HepG2 (cell line): ENCODE data around the gene TRIM3. TPM values are rescaled to one million over a fixed set of nuclear protein-coding genes. Genes with fewer than 3 reads are reported as not detected.

Experiments used
- IKZF4 ChIP-seq: sonication (generic); formaldehyde crosslinking; IDR thresholded peaks from 2 replicates; pipeline ENCODE4 v1.5.1; 2020; ENCODE audit warnings: borderline replicate concordance, mild to moderate bottlenecking, low read depth, missing genetic modification reagents; ENCODE audit errors: not compliant biosample characterization
- ISX ChIP-seq: sonication (generic); formaldehyde crosslinking; conservative IDR thresholded peaks from 2 replicates; pipeline ENCODE4 v1.5.0; 2020; ENCODE audit warnings: missing genetic modification reagents
- KDM2A ChIP-seq: sonication (generic); formaldehyde crosslinking; IDR thresholded peaks from 2 replicates; pipeline ENCODE4 v1.4.0; 2020; ENCODE audit warnings: low read depth, missing genetic modification reagents, borderline replicate concordance
- KDM5B ChIP-seq: sonication (generic); formaldehyde crosslinking; IDR thresholded peaks from 2 replicates; pipeline ENCODE4 v1.4.0; 2020; ENCODE audit warnings: missing genetic modification reagents, mild to moderate bottlenecking, borderline replicate concordance
- MTA1 ChIP-seq: sonication (generic); formaldehyde crosslinking; IDR thresholded peaks from 2 replicates; pipeline ENCODE4 v1.4.0; 2020; ENCODE audit warnings: missing genetic modification reagents, mild to moderate bottlenecking, borderline replicate concordance
- MTERF4 ChIP-seq: sonication (generic); formaldehyde crosslinking; IDR thresholded peaks from 2 replicates; pipeline ENCODE4 v1.8.0; 2023; ENCODE audit warnings: mild to moderate bottlenecking, missing genetic modification reagents
- PAWR ChIP-seq: sonication (generic); formaldehyde crosslinking; IDR thresholded peaks from 2 replicates; pipeline ENCODE4 v1.4.0; 2020; ENCODE audit warnings: missing genetic modification reagents, mild to moderate bottlenecking, borderline replicate concordance
- PITX1 ChIP-seq: sonication (generic); formaldehyde crosslinking; IDR thresholded peaks from 2 replicates; pipeline ENCODE4 v1.5.1; 2020; ENCODE audit warnings: mild to moderate bottlenecking, missing genetic modification reagents
- RBFOX2 ChIP-seq: fragments of 200-400 bp; formaldehyde crosslinking; IDR thresholded peaks from 2 replicates; pipeline ENCODE4 v1.6.1; 2017; ENCODE audit warnings: low read depth, mild to moderate bottlenecking, low read length
- SIN3B ChIP-seq: fragments of 150-350 bp; IDR thresholded peaks from 2 replicates; pipeline ENCODE4 v1.6.1; 2014; ENCODE audit warnings: low read length
- THAP11 ChIP-seq: IDR thresholded peaks from 2 replicates; pipeline ENCODE4 v1.6.1; 2016; ENCODE audit warnings: missing biosample characterization, missing genetic modification reagents
- TRAFD1 ChIP-seq: sonication (generic); formaldehyde crosslinking; IDR thresholded peaks from 2 replicates; pipeline ENCODE4 v1.5.1; 2020; ENCODE audit warnings: missing genetic modification reagents, mild to moderate bottlenecking, borderline replicate concordance
- TRIM24 ChIP-seq: sonication (generic); formaldehyde crosslinking; IDR thresholded peaks from 2 replicates; pipeline ENCODE4 v1.8.0; 2022; ENCODE audit warnings: mild to moderate bottlenecking, missing genetic modification reagents
- YEATS2 ChIP-seq: sonication (generic); formaldehyde crosslinking; IDR thresholded peaks from 2 replicates; pipeline ENCODE4 v1.4.0; 2020; ENCODE audit warnings: missing genetic modification reagents, borderline replicate concordance
- ZBTB26 ChIP-seq: IDR thresholded peaks from 2 replicates; pipeline ENCODE4 v1.6.1; 2016; ENCODE audit warnings: missing compliant biosample characterization, missing genetic modification reagents, borderline replicate concordance
- ZKSCAN1 ChIP-seq: fragments of 150-350 bp; IDR thresholded peaks from 2 replicates; pipeline ENCODE4 v1.6.1; 2014; ENCODE audit warnings: low read length
- ZNF234 ChIP-seq: sonication (generic); formaldehyde crosslinking; conservative IDR thresholded peaks from 2 replicates; pipeline ENCODE4 v1.5.1; 2020; ENCODE audit warnings: mild to moderate bottlenecking, missing genetic modification reagents
- ZNF326 ChIP-seq: sonication (generic); formaldehyde crosslinking; IDR thresholded peaks from 2 replicates; pipeline ENCODE4 v1.4.0; 2020; ENCODE audit warnings: missing genetic modification reagents, borderline replicate concordance
- ZNF329 ChIP-seq: sonication (generic); formaldehyde crosslinking; IDR thresholded peaks from 2 replicates; pipeline ENCODE4 v1.9.0; 2021; ENCODE audit warnings: low read depth, mild to moderate bottlenecking, missing genetic modification reagents
- ZNF34 ChIP-seq: sonication (generic); formaldehyde crosslinking; IDR thresholded peaks from 2 replicates; pipeline ENCODE4 v1.4.0; 2020; ENCODE audit warnings: mild to moderate bottlenecking, missing genetic modification reagents, borderline replicate concordance
- ZNF772 ChIP-seq: sonication (generic); formaldehyde crosslinking; IDR thresholded peaks from 2 replicates; pipeline ENCODE4 v1.5.0; 2020; ENCODE audit warnings: mild to moderate bottlenecking, missing genetic modification reagents
- ZZZ3 ChIP-seq: sonication (generic); formaldehyde crosslinking; IDR thresholded peaks from 2 replicates; pipeline ENCODE4 v1.4.0; 2020; ENCODE audit warnings: missing genetic modification reagents, mild to moderate bottlenecking, borderline replicate concordance
- polyA plus RNA-seq, 8 experiments: library from polyadenylated mRNA; depleted of rRNA in 3 of 8; stranded (reverse) in 7 of 8; unstranded in 1 of 8; fragments of >200 nt; fragmentation: Illumina TruSeq in 4 of 8; extraction: Trizol in 4 of 8; gene quantifications; 2 replicates each; pipeline versions ENCODE4 v1.2.1 to v1.2.3, GENCODE V29; 2011 to 2016; ENCODE audit warnings: low read depth in 4 of 8, missing spikeins in 1 of 8, mixed read lengths in 1 of 8; ENCODE audit not compliant: insufficient read depth in 1 of 8
- total RNA-seq, 5 experiments: library from RNA; depleted of rRNA; stranded (reverse); fragments of >200 nt; fragmentation: Illumina TruSeq; extraction: Trizol; gene quantifications; 2 replicates each; pipeline ENCODE4 v1.2.3, GENCODE V29; 2016; ENCODE audit warnings: low read depth in 1 of 5
- TF ChIP-seq, protein P1 (sequence below): sonication (generic); formaldehyde crosslinking; IDR thresholded peaks from 2 replicates; pipeline ENCODE4 v1.4.0; 2020; ENCODE audit warnings: missing genetic modification reagents

Gene TRIM3
- total and polyA plus RNA-seq, 2 of the 13 experiments (the other 11 are each of a cell fraction or from before 2014, with no cell fraction given) = 3.6 to 6.3 TPM

DNA sequence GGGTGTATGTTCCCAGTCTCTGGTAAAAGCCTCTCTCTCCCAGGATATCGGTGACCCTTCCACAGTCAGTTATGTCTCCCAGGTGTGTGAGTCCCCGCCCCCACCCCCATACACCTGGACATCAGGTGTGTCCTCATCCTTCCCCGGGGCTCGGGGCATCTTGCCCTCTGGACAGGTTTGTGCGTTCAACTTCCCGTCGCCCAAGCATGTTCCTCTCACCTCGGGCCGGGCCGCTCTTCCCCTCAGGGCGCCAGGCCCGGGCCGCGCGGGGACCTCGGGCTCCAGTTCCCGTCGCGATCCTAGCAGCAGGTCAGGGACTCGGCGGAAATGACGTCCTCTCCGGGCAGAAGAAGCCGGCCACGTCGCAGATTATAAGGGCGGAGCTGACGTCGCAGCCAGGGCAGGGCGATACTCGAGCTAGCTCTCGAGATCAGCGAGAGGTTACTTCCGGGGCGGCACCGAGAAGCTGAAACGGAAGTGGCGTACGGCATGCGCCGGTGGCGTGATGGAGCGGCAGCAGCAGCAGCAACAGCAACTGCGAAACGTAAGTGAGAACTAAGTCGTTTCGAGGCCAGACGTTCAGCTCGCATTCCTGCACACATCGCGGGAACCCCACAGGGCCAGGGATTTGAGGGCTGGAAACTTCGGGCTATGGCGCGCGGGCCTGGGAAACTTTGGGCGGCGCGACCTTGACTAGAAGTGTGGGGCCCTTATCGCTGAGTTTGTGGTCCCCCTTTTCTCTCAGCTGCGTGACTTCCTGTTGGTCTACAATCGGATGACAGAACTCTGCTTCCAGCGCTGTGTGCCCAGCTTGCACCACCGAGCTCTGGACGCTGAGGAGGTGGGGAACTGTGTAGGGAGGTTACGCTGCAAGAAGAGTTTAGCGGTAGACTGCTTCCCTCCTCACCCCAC, 7.5 kb upstream of the TRIM3 start, which contains the start of the genes ARFIP2 and TIMM10B (continued):
- TF ChIP-seq IKZF4 (CRISPR knock-in tag) (peak; percentile 49), KDM2A (CRISPR knock-in tag) (peak; percentile 88), ISX (no peak), MTERF4 (CRISPR knock-in tag) (no peak), KDM5B (CRISPR knock-in tag) (peak; percentile 80), ZBTB26 (CRISPR knock-in tag) (peak; percentile 81; the same call in 1 of the 2 replicates), ZNF326 (CRISPR knock-in tag) (no peak), ZNF772 (CRISPR knock-in tag) (no peak), RBFOX2 (peak; percentile 91), TRIM24 (CRISPR knock-in tag) (no peak), SIN3B (no peak; the same call in 1 of the 2 replicates), ZNF34 (CRISPR knock-in tag) (0 out of 2 replicates have a peak, but pooled peaks have one; percentile 32), ZKSCAN1 (no peak), PAWR (CRISPR knock-in tag) (no peak), PITX1 (CRISPR knock-in tag) (peak; percentile 54), THAP11 (CRISPR knock-in tag) (peak; percentile 93), YEATS2 (CRISPR knock-in tag) (peak; percentile 91; the same call in 1 of the 2 replicates), ZZZ3 (CRISPR knock-in tag) (peak; percentile 84; the same call in 1 of the 2 replicates), ZNF234 (CRISPR knock-in tag) (no peak), TRAFD1 (CRISPR knock-in tag) (peak; percentile 72; the same call in 1 of the 2 replicates), ZNF329 (no peak), MTA1 (CRISPR knock-in tag) (peak; percentile 70; the same call in 1 of the 2 replicates)
- TF ChIP-seq, protein P1, sequence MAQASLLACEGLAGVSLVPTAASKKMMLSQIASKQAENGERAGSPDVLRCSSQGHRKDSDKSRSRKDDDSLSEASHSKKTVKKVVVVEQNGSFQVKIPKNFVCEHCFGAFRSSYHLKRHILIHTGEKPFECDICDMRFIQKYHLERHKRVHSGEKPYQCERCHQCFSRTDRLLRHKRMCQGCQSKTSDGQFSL (CRISPR knock-in tag) = no peak; the same call in 1 of the 2 replicates
